Measurements from ENCODE around the gene NEK6.

Gene NEK6

DNA sequence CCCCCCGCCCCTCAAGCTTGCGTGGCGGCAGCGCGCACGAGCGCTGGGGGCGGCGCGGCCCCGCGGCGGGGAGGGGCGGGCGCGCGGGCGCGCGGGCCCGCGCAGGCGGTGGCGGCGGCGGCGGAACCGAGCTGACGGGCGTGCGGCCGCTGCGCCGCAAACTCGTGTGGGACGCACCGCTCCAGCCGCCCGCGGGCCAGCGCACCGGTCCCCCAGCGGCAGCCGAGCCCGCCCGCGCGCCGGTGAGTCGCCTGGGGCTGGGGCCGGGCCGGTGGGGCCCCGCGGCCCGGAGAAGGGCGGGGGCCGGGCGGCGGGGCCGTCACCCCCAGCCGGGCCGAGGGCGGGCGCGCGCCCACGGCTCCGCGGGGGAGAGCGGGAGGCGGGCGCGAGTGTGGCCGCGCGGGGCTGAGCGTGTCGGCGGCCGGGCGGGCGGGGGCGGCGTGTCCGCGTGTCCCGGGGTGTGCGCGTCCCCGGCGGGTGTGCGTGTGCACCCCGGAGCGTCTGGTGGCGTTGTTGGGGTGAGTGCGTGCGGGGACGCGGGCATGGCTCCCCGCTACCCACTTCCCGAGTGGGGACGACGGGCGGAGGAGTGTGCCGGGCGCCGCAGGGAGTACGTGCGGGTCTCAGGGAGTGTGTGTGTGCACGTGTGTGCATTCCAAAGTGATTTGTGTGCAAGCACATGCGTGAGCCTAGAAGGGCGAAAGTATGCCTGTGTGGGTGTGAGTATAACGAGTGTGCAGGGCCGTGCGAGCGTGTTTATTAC is at the start of gene NEK6:
TSS of gene NEK6 (plus strand) at position 106 of the 763 bp plus-strand sequence. CDS start 44,016 bp downstream, outside the sequence.
- no peak for DNase-seq

DNA sequence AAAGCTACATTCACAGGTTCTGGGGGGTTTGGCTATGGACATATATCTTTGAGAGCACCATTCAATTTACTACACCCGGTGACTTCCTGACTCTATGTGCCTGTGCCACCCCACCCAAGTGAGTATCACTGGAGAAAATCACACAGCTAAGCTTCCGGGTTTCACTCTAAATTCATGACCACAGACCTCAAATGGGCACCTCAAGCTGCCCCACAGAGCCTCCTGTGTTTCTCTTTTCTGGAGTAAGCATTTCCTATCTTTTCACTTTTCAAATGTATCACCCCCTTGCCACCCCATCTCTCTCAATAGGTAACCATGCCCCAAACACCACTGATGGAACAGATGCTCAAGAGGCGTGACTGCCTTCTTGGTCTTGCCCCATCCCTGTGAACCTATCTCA is 49.2 kb upstream of the NEK6 start:
- no peak for DNase-seq

DNA sequence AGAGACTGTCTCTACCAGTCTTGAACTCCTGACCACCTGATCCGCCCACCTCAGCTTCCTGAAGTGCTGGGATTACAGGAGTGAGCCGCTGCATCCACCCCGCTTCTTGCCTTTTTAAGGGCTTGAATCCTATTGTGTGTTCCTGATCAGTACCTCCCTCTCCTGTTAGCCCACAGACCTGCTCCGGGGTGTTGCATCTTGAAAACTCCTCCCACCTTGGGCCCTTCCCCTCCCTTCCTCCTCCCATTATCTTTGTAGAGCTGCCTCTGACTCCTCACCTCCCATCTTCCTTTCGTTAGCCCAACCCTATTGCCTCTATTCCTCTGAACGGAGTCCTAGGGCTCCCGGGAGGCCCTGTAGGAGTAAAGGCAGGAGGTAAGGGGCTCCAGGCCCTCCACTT is 48.5 kb upstream of the NEK6 start:
- no peak for DNase-seq

- no peak for DNase-seq
These were observed 48.0 kb upstream of the NEK6 start for GRCh38 chr9:124209774-124210173.

DNA sequence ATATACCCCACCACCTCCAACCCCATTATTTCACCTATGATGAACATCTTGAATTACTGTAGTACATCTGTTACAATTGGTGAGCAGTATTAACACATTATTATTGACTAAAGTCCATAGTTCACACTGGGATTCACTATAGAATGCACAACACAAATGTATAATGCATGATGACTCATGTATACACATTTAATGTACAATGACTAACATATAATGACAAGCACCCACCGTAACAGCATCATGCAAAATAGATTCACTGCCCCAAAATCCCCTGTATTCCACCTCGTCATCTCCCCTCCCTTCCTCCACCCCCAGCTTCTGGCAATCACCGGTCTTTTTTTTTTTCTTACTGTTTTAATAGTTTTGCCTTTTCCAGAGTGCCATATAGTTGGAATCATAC is 47.1 kb upstream of the NEK6 start:
- DNase-seq = no peak

GRCh38 chr9:124212381-124213050 is 45.2 kb upstream of the NEK6 start:
- no peak for DNase-seq

GRCh38 chr9:124213396-124213795 is 44.4 kb upstream of the NEK6 start:
- DNase-seq = no peak

DNA sequence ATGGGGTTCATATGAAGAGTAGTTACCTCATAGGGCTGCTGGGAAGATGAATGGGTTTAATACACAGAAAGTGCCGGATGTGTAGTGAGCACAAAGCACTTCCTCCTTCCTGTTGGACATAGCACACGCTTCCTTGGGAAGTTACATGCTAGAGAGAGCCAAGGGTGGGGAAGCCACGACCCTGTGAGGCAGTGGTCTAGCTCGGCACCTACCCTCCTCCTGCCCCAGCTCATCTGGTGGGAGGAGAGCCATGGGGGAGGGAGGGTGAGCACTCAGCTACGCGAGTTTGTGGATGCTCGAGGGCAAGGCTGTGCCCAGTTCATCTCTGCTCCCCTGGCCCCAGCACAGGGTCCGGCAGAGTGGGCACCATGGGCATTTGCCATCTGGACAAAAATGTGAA is 43.6 kb upstream of the NEK6 start:
- DNase-seq = no peak

DNA sequence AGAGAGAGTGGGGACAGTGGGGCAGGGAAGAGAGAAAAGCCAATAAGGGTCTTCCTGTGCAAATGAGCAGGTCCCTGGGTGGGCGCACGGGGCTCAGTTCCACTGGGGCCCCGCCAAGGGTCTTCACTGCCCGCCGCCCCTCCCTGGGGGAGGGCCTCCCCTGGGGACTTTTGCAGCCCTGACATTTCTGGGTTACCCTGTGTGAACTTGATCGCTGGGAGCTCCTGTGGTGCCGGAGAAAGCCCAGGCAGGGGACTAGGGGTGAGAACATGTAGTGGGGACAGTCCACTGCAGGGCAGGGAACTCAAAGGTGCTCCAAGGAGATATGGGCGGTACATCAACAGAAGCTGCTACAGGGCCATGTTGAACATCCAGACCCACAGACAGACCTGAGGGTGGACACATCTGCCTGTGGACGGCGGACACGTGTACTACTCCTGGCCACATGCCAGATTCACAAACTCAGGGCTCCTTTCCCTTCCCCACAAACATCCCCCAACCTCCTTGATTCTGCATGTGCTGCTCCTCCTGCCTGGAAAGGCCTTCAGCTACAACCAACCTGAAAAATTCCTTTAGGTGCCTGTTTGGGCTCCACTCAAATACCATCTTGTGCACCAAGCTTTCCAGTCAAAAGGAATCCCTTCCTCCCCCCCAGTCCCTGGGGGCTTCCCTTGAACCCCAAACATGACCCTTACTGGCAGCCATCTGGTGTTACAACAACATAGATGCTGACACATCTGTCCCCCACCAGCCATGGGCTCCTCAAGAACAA is 43.0 kb upstream of the NEK6 start:
- DNase-seq = no peak

- no peak for DNase-seq
These were observed 42.3 kb upstream of the NEK6 start for GRCh38 chr9:124215368-124215910.

DNA sequence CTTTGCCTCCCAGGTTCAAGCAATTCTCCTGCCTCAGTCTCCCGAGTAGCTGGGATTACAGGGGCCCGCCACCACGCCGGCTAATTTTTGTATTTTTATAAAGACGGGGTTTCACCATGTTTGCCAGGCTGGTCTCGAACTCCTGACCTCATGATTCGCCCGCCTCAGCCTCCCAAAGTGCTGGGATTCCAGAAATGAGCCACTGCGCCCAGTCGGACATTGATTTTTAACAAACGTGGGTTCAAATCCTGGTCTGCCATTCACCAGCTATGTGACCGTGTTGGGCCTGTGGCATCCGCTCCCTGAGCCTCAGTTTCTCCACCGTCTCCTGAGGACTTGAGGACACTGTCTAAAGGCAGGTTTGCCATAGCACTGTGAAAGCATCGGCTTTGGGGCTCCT is 41.8 kb upstream of the NEK6 start:
- DNase-seq = no peak

DNA sequence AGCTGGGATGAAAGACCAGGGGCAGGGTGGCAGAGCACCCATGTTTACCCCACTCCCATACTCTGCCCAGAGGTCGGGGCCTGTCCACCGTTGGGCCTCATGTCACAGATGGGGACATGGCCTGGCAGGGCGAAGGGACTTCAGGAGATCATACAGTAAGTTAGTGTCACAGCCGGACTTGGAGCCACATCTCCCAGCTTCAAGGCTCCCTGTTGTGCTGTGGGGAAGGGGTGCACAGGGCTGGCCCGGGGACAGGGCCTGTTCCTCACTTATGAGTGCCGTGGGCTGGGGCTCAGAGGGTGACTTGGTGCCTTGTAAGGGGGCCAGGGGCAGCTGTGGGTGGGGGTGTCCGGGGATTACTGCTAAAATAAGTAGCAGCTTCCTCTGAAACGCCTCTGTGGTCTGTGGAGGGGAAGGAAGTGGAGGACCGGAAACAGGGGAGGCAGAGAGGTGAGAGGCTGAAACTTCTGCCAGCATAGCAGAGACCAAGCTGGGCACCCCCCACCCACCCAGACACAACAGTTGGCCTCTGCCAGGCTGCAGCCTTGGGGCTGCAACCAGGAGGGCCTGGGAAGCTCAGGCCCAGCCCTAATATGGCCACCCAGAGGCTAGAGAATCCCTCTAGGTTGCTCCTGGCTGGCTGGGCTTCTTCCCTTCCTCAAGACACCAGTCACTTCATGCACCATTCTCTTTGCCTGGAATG is 41.1 kb upstream of the NEK6 start:
- DNase-seq = no peak

DNA sequence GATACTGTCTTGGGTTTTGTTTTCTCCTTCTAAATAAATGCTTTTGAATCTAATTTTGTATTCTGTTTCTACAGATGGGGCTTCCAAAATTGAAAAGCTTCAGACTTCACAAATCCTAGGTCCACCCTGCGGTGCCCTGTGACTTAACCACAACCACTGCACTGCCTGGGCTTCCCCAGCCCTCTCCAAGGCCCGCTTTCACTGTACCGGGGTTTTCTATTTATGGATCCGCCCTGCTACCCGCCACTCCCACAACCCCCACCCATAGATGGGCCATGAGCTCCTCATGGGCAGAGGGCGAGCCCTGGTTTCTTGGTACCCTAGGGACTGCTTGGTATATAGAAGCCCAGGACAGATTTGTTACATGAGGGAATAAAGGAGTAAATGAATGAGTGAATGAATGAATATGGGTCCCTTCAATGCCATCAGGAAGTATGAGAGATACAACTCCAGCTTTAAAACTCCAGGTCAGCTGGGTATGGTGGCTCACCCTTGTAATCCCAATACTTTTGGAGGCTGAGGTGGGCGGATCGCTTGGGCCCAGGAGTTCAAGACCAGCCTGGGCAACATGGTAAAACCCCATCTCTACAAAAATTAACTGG is 39.8 kb upstream of the NEK6 start:
- no peak for DNase-seq

GRCh38 chr9:124218438-124218982 is 39.2 kb upstream of the NEK6 start:
- DNase-seq = no peak

GRCh38 chr9:124218987-124219461 is 38.7 kb upstream of the NEK6 start:
- no peak for DNase-seq

DNA sequence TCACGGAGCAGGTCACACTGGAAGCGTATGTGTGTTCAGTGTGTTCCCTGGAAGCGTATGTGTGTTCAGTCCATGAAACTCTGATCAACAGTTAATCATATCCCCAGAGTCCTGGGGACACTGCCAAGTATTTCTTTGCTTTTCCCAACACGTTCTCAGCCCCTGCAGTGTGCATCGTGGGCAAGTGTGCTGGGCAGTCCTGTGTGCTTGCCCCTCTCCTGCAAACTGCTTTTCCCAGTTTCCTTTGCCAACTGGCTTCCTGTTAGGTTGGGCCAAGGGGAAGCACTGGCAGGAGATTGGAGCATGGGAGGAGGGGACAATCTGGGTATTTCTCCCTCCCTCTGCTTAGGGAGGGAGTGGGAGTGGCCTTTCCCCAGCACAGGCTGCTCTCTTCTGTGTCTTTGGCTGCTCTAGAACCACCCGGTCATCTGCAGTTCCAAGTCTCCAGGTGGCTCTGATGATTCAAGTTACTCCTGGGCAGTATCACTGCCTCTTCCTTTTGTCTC is 36.8 kb upstream of the NEK6 start:
- DNase-seq = peak; percentile 86

DNA sequence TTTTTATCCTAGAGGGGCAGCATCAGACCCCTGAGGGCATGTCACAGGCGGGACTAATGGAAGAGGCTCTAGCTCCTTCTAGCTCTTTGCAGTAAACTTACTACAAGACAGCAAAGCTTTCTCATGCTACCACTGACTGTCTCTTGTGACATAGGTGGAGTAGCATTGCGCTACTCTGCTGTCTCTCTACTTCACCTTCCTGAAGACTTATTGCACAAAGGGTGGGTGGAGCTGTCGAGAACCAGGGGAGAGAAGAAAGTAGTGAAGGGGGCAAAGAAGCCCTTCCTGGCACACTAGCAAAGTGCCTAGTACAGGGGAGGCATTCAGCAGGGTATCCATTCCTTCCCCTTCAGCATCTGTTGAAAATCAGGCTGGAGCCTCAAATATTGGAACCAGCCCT is 36.1 kb upstream of the NEK6 start:
- DNase-seq = no peak

DNA sequence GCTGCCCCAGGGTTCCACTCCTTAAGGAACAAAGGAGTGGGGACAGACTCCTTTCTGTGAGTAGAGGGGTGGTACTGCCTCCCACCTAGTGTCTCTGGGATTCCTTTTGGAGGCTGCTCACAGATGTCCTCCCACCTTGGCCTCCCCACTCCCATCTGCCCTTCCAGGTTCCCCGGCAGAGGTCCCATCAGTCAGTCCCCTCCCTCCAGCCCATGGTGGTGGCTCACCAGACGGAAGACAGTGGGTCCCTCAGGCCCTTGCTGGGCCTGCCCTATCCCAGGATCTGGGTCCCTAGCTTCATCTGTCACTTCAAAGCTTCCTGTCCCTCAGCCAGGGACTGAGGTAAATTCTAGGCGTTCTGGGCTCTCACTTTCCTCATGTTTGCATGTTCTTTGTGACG is 35.6 kb upstream of the NEK6 start:
- no peak for DNase-seq

DNA sequence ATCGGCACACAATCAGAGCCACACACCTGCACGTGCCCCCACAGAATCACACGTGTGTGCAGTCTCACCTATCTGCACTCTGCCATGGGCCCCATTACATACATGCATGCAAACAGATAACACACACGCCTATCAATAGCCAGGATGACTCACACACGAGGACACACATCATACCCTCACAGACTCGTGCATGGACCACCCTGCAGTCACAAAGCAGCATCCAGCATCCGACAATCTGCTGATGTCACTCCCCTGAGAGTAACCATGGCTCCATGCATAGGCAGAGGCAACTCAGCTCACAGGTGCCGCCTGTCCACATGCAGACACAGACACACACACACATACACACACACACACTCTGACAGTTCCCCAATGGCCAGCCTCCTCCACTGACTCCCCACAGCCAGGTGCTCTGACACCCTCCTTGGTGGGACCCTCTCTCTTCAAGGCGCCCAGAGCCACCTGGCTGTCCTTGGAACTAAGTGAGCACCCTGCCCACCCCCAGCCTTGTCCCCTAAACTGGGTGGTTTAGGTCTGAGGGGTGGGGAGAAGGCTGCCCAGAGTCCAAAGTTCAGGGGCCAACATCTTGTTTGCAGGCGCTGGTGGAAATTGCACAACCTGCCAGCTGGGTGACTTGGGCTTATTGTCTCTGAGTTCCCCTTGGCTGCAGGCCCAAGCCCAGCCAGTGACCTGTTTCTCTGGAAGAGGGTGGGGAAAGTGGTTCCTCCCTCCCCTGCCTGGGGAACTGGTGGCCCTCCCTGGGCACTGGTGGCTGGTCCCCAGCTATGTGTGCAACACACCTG is 34.6 kb upstream of the NEK6 start:
- DNase-seq = no peak

- no peak for DNase-seq
These were observed 31.8 kb upstream of the NEK6 start for GRCh38 chr9:124225945-124226344.

DNA sequence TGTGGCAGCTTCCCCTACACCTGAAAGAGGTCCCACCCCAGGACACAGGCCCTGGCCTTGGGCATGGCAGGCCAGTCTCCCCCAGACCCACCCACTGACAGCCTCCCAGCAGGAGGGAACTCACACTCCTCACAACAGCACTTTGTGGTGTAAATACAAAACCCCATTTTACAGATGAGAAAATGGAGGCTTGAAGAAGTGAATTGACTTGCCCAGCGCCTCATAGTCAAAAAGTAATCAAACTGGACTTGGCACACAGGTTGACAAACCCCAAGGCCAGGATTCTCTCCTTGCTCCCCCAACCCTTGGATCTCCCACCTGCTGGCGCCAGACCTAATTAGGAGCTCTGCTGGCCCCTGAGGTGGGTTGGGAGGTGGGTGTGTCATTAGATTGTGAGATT is 29.2 kb upstream of the NEK6 start:
- DNase-seq = no peak

Measured in NCI-H2081 treated with DMSO at 0.1 percent for 48 hours (cell line).